ENCODE measurements around the gene RAB27A. TPM values are rescaled to one million over a fixed set of nuclear protein-coding genes. Genes with fewer than 3 reads are reported as not detected.

The RAB27A gene
- polyA plus RNA-seq, 1 donor (not counting 4 experiments of a cell fraction or from before 2014, with no cell fraction given): 10.8 TPM

GRCh38 chr15:55237219-55238130 lies 52.1 kb downstream of the RAB27A start:
- Histone ChIP-seq H3K4me3 (ENCODE audit: control insufficient read depth in 2 of 3, extremely low read depth in 1 of 3, insufficient read depth in 2 of 3, low read depth in 1 of 3, low read length in 3 of 3) (no peak overlapping the region), H4K20me1 (ENCODE audit: control insufficient read depth, extremely low read depth, insufficient read depth, low read length) (no peaks in the 10 kb centered on the region), H3K9ac (ENCODE audit: control insufficient read depth, extremely low read depth, insufficient read depth, low read length) (no peak overlapping the region), H3K9me3 (ENCODE audit: control insufficient read depth, low read depth, low read length) (no peaks in the 10 kb centered on the region), H3K4me2 (ENCODE audit: control insufficient read depth, extremely low read depth, insufficient read depth, low read depth, low read length) (no peak overlapping the region), H3K27ac (ENCODE audit: control insufficient read depth, insufficient read depth, low read length) (no peak overlapping the region), H3K36me3 (ENCODE audit: control insufficient read depth in 2 of 2, extremely low read depth in 1 of 2, insufficient read depth in 2 of 2, low read length in 2 of 2) (no peaks in the 10 kb centered on the region), H3K79me2 (ENCODE audit: control insufficient read depth, insufficient read depth, low read length) (no peaks in the 10 kb centered on the region), H3K9me1 (ENCODE audit: control insufficient read depth, extremely low read depth, insufficient read depth, low read length) (no peaks in the 10 kb centered on the region), H3K4me1 (ENCODE audit: control insufficient read depth, extremely low read depth, insufficient read depth, low read length) (no peaks in the 10 kb centered on the region), H2AFZ (ENCODE audit: control insufficient read depth, low read length) (no peak overlapping the region), H3K27me3 (ENCODE audit: control insufficient read depth, extremely low read depth, insufficient read depth, low read length) (no peaks in the 10 kb centered on the region)
- TF ChIP-seq EZH2 (IDR thresholded peaks at IDR 0.05; ENCODE audit: low read length) (no peak), CTCF (optimal IDR thresholded peaks at IDR 0.05 in 1 of 3, IDR thresholded peaks at IDR 0.05 in 1 of 3, conservative IDR thresholded peaks at IDR 0.05 in 1 of 3; ENCODE audit: extremely low read depth in 1 of 3, insufficient read depth in 2 of 3, low read length in 3 of 3) (no peak)
- dilution Hi-C loops (cut with MboI; ENCODE audit: extremely low pct_ligation_motif_present, low sequenced_read_pairs): no loop called here
- no peak for DNase-seq (ENCODE audit: low read depth, low spot score)
- FAIRE-seq: no peak

- peaks cover 4% of the 10 kb centered on the region for H3K4me1 ChIP-seq (ENCODE audit: control insufficient read depth, extremely low read depth, insufficient read depth, low read length)
- no peak overlapping the region for H2AFZ ChIP-seq (ENCODE audit: control insufficient read depth, low read length)
- no peaks in the 10 kb centered on the region for H3K9me3 ChIP-seq (ENCODE audit: control insufficient read depth, low read depth, low read length)
- DNase-seq (ENCODE audit: low read depth, low spot score) (no peak), FAIRE-seq (no peak)
- no peaks in the 10 kb centered on the region for H3K27me3 ChIP-seq (ENCODE audit: control insufficient read depth, extremely low read depth, insufficient read depth, low read length)
- no peaks in the 10 kb centered on the region for H3K79me2 ChIP-seq (ENCODE audit: control insufficient read depth, insufficient read depth, low read length)
- H3K36me3 ChIP-seq (ENCODE audit: control insufficient read depth in 2 of 2, extremely low read depth in 1 of 2, insufficient read depth in 2 of 2, low read length in 2 of 2): no peaks in the 10 kb centered on the region
- no peaks in the 10 kb centered on the region for H4K20me1 ChIP-seq (ENCODE audit: control insufficient read depth, extremely low read depth, insufficient read depth, low read length)
- no peaks in the 10 kb centered on the region for H3K9me1 ChIP-seq (ENCODE audit: control insufficient read depth, extremely low read depth, insufficient read depth, low read length)
- no peak overlapping the region for H3K4me3 ChIP-seq (ENCODE audit: control insufficient read depth in 2 of 3, extremely low read depth in 1 of 3, insufficient read depth in 2 of 3, low read depth in 1 of 3, low read length in 3 of 3)
- dilution Hi-C loops (cut with MboI; ENCODE audit: extremely low pct_ligation_motif_present, low sequenced_read_pairs): no loop called here
- H3K4me2 ChIP-seq (ENCODE audit: control insufficient read depth, extremely low read depth, insufficient read depth, low read depth, low read length): no peak overlapping the region
- no peak overlapping the region for H3K27ac ChIP-seq (ENCODE audit: control insufficient read depth, insufficient read depth, low read length)
- H3K9ac ChIP-seq (ENCODE audit: control insufficient read depth, extremely low read depth, insufficient read depth, low read length): no peak overlapping the region
- TF ChIP-seq EZH2 (IDR thresholded peaks at IDR 0.05; ENCODE audit: low read length) (no peak), CTCF (optimal IDR thresholded peaks at IDR 0.05 in 1 of 3, IDR thresholded peaks at IDR 0.05 in 1 of 3, conservative IDR thresholded peaks at IDR 0.05 in 1 of 3; ENCODE audit: extremely low read depth in 1 of 3, insufficient read depth in 2 of 3, low read length in 3 of 3) (no peak)
Observed at GRCh38 chr15:55235546-55236036, 54.0 kb downstream of the RAB27A start.
